AG09309 (cell line): ENCODE measurements around the gene C7orf57.

ENCODE experiments used
- DNase-seq: peaks from one replicate; pipeline ENCODE4 v3.0.0-alpha.2; 2010; ENCODE audit warnings: low read depth
- H3K4me3 ChIP-seq: 2 replicates; pipeline ENCODE4 v1.5.1; 2011; ENCODE audit warnings: mild to moderate bottlenecking, low read depth, low read length, moderate library complexity; ENCODE audit not compliant: control insufficient read depth
- CTCF ChIP-seq: IDR thresholded peaks from 2 replicates; pipeline ENCODE4 v1.5.1; 2011; ENCODE audit warnings: mild to moderate bottlenecking, low read depth, low read length, inconsistent platforms; ENCODE audit not compliant: insufficient read depth, control insufficient read depth; ENCODE audit errors: missing control alignments

The C7orf57 gene

GRCh38 chr7:48052748-48053147 lies 17.4 kb downstream of the C7orf57 start:
- DNase-seq = no peak
- H3K4me3 ChIP-seq = no peak overlapping the region
- no peak for TF ChIP-seq CTCF

- no peak overlapping the region for H3K4me3 ChIP-seq
- DNase-seq = no peak
- TF ChIP-seq CTCF = no peak
Measured at GRCh38 chr7:48053736-48054135, 18.4 kb downstream of the C7orf57 start.

- no peak for DNase-seq
- H3K4me3 ChIP-seq = no peak overlapping the region
- TF ChIP-seq CTCF = no peak
Measured at GRCh38 chr7:48058990-48059389, 23.6 kb downstream of the C7orf57 start.

GRCh38 chr7:48059706-48060105 lies 24.4 kb downstream of the C7orf57 start:
- no peak overlapping the region for H3K4me3 ChIP-seq
- TF ChIP-seq CTCF = no peak
- no peak for DNase-seq

- no peak overlapping the region for H3K4me3 ChIP-seq
- DNase-seq = no peak
- no peak for TF ChIP-seq CTCF
Measured at GRCh38 chr7:48063985-48064384, 28.6 kb downstream of the C7orf57 start.

- no peak for TF ChIP-seq CTCF
- no peak for DNase-seq
- H3K4me3 ChIP-seq = no peak overlapping the region
Measured at GRCh38 chr7:48067475-48067874, 32.1 kb downstream of the C7orf57 start.

- no peak overlapping the region for H3K4me3 ChIP-seq
- TF ChIP-seq CTCF = no peak
- no peak for DNase-seq
Measured at GRCh38 chr7:48074204-48074654, 38.9 kb downstream of the C7orf57 start.
